GM12878 (cell line): Measurements from ENCODE around the gene IL1RL2. TPM values are rescaled to one million over a fixed set of nuclear protein-coding genes. Genes with fewer than 3 reads are reported as not detected.

Experiments used
- ATAC-seq: fragments of 200-7000 bp; cut with Tn5 transposase; 3 replicates; pipeline ENCODE4 v1.9.1; 2020; ENCODE audit warnings: mild to moderate bottlenecking, moderate library complexity
- BruUV-seq: library from RNA; stranded (reverse); fragments of 400-500 nt; replicated peaks from 2 replicates; lab custom pipeline; 2021; lab: Mats Ljungman, UMichigan
- CTCF ChIA-PET: fragments of 300-600 bp; sonication (Branson Sonifier 250); formaldehyde crosslinking; extraction: SDS; loops from one replicate; lab custom pipeline; 2021; ENCODE audit warnings: inconsistent platforms; lab: Yijun Ruan, JAX
- POLR2A ChIA-PET: fragments of 350-600 bp; formaldehyde crosslinking; extraction: SDS; loops from one replicate; lab custom pipeline; 2021; ENCODE audit warnings: inconsistent platforms; lab: Charles Lee
- RAD21 ChIA-PET: fragments of 300-600 bp; sonication (Branson Sonifier 250); formaldehyde crosslinking; loops from one replicate; lab custom pipeline; 2023; ENCODE audit warnings: antibody characterized with exemption; ENCODE audit not compliant: unreplicated experiment; lab: Charles Lee
- SMC1A ChIA-PET: fragments of 300-600 bp; sonication (Branson Sonifier 250); formaldehyde crosslinking; loops from one replicate; lab custom pipeline; 2023; ENCODE audit not compliant: unreplicated experiment, uncharacterized antibody; lab: Charles Lee
- DNase-seq: peaks from one replicate; pipeline ENCODE4 v3.0.0-alpha.2; 2011; ENCODE audit warnings: low read depth, low spot score
- FAIRE-seq: peaks from 3 replicates; lab custom pipeline; 2011; peaks lifted over from hg19 to GRCh38; lab: Jason Lieb, UNC
- H2AFZ ChIP-seq: 2 replicates; pipeline ENCODE4 v1.6.0; 2011; ENCODE audit warnings: low read depth, low read length, control low read depth; ENCODE audit not compliant: control insufficient read depth
- H3K27ac ChIP-seq: 2 replicates; pipeline ENCODE4 v1.5.1; 2011; ENCODE audit warnings: control low read depth; ENCODE audit not compliant: control insufficient read depth, insufficient read depth
- H3K27me3 ChIP-seq, 2 experiments: replicated peaks in 1 of 2; 2 replicates each; pipeline versions ENCODE4 v1.6.0 to v1.6.1; 2011; ENCODE audit warnings: low read length in 1 of 2; ENCODE audit not compliant: control insufficient read depth in 2 of 2, insufficient read depth in 2 of 2
- H3K36me3 ChIP-seq, 2 experiments: 2 replicates each; pipeline ENCODE4 v1.5.1; 2011; ENCODE audit warnings: low read length in 1 of 2; ENCODE audit not compliant: control insufficient read depth in 2 of 2, insufficient read depth in 2 of 2
- H3K4me1 ChIP-seq: 2 replicates; pipeline ENCODE4 v1.6.1; 2011; ENCODE audit warnings: mild to moderate bottlenecking, low read length, moderate library complexity, mixed read lengths; ENCODE audit not compliant: control insufficient read depth, insufficient read depth
- H3K4me2 ChIP-seq: 2 replicates; pipeline ENCODE4 v1.6.0; 2011; ENCODE audit warnings: control low read depth; ENCODE audit not compliant: control insufficient read depth, insufficient read depth
- H3K4me3 ChIP-seq: fragments of 200-600 bp; sonication (generic); 2 replicates; pipeline ENCODE4 v1.5.1; 2016
- H3K79me2 ChIP-seq: 2 replicates; pipeline ENCODE4 v1.6.0; 2011; ENCODE audit warnings: low read length; ENCODE audit not compliant: control insufficient read depth, insufficient read depth
- H3K9ac ChIP-seq: 2 replicates; pipeline ENCODE4 v1.8.0; 2011; ENCODE audit warnings: low read length, control low read depth, mixed read lengths; ENCODE audit not compliant: control insufficient read depth, insufficient read depth
- H3K9me3 ChIP-seq: replicated peaks from 3 replicates; pipeline ENCODE4 v1.5.1; 2011; ENCODE audit warnings: mild to moderate bottlenecking, low read length; ENCODE audit not compliant: control insufficient read depth, insufficient read depth
- H4K20me1 ChIP-seq: 2 replicates; pipeline ENCODE4 v1.6.0; 2011; ENCODE audit not compliant: control insufficient read depth, insufficient read depth
- CBX5 ChIP-seq: sonication (generic); IDR thresholded peaks from 2 replicates; pipeline ENCODE4 v1.6.1; 2016; ENCODE audit warnings: low read depth, moderate library complexity, mild to moderate bottlenecking, inconsistent platforms
- CHD2 ChIP-seq: IDR thresholded peaks from 2 replicates; pipeline ENCODE4 v1.6.1; 2011; ENCODE audit warnings: low read depth, low read length, improper control_type of control experiment, borderline replicate concordance
- CREB1 ChIP-seq: IDR thresholded peaks from 2 replicates; pipeline ENCODE4 v1.6.1; 2012; ENCODE audit warnings: low read depth, mild to moderate bottlenecking, inconsistent platforms
- E2F4 ChIP-seq: IDR thresholded peaks from 2 replicates; pipeline ENCODE4 v1.6.1; 2012; ENCODE audit warnings: low read depth, low read length, improper control_type of control experiment
- E4F1 ChIP-seq: fragments of 450-650 bp; IDR thresholded peaks from 2 replicates; pipeline ENCODE4 v1.6.1; 2018; ENCODE audit warnings: borderline replicate concordance, mild to moderate bottlenecking; ENCODE audit not compliant: partially characterized antibody
- EGR1 ChIP-seq, 2 experiments: IDR thresholded peaks; 1 replicate in 1 of 2; 2 replicates in 1 of 2; pipeline ENCODE4 v1.6.1; 2011 to 2012; ENCODE audit warnings: low read depth in 2 of 2, low read length in 2 of 2, borderline replicate concordance in 1 of 2, mild to moderate bottlenecking in 1 of 2, moderate library complexity in 1 of 2
- FOS ChIP-seq: IDR thresholded peaks from 3 replicates; pipeline ENCODE4 v1.6.1; 2011; ENCODE audit warnings: borderline replicate concordance; ENCODE audit not compliant: insufficient read length; ENCODE audit errors: extremely low read depth
- GABPA ChIP-seq: IDR thresholded peaks from 2 replicates; pipeline ENCODE4 v1.6.1; 2014; ENCODE audit warnings: antibody characterized with exemption, low read depth, mild to moderate bottlenecking, inconsistent platforms
- NBN ChIP-seq: fragments of 450-650 bp; IDR thresholded peaks from 2 replicates; pipeline ENCODE4 v1.6.1; 2016
- NR2F1 ChIP-seq: fragments of 450-650 bp; conservative IDR thresholded peaks from 2 replicates; pipeline ENCODE4 v1.6.1; 2017; ENCODE audit warnings: mild to moderate bottlenecking
- RB1 ChIP-seq: fragments of 450-650 bp; formaldehyde crosslinking; IDR thresholded peaks from 2 replicates; pipeline ENCODE4 v1.6.1; 2017; ENCODE audit warnings: mild to moderate bottlenecking, borderline replicate concordance
- RBBP5 ChIP-seq: fragments of 200-600 bp; sonication (generic); conservative IDR thresholded peaks from 2 replicates; pipeline ENCODE4 v1.6.1; 2016
- RFX5 ChIP-seq: IDR thresholded peaks from 2 replicates; pipeline ENCODE4 v1.6.1; 2011; ENCODE audit warnings: low read depth, low read length, improper control_type of control experiment
- SMAD5 ChIP-seq: IDR thresholded peaks from 2 replicates; pipeline ENCODE4 v1.6.1; 2016; ENCODE audit warnings: antibody characterized with exemption, low read depth
- TAF1 ChIP-seq: IDR thresholded peaks from 2 replicates; pipeline ENCODE4 v1.6.1; 2011; ENCODE audit warnings: mild to moderate bottlenecking, low read depth, low read length, borderline replicate concordance
- TBL1XR1 ChIP-seq: IDR thresholded peaks from 2 replicates; pipeline ENCODE4 v1.6.1; 2012; ENCODE audit warnings: low read depth, low read length, improper control_type of control experiment
- USF1 ChIP-seq: IDR thresholded peaks from 2 replicates; pipeline ENCODE4 v1.6.1; 2011; ENCODE audit warnings: borderline replicate concordance, low read depth, mild to moderate bottlenecking, moderate library complexity, mixed read lengths, low read length; ENCODE audit not compliant: insufficient read depth; ENCODE audit errors: extremely low read length
- ZBED1 ChIP-seq: IDR thresholded peaks from 2 replicates; pipeline ENCODE4 v1.6.1; 2016; ENCODE audit warnings: borderline replicate concordance
- ZNF274 ChIP-seq: IDR thresholded peaks from one replicate; pipeline ENCODE4 v1.8.0; 2011; ENCODE audit not compliant: insufficient read length, insufficient read depth
- WGBS: methylation state at CpG from one replicate; pipeline ENCODE4 v1.1.6; 2016; ENCODE audit warnings: low lambda C conversion rate; ENCODE audit not compliant: insufficient replicate concordance, insufficient coverage; ENCODE audit errors: missing lambda C conversion rate; 5-methylcytosine and 5-hydroxymethylcytosine counted together
- in situ Hi-C: fragments of 300-500 bp; cut with MboI; formaldehyde crosslinking; loops from 9 replicates; pipeline ENCODE4 v1.14.3; 2018; ENCODE audit warnings: mixed read lengths
- intact Hi-C: fragments of 100-400 bp; cut with micrococcal nuclease; formaldehyde crosslinking; loops from one replicate; pipeline ENCODE4 v1.14.2; 2022; ENCODE audit not compliant: unreplicated experiment
- polyA plus RNA-seq, 11 experiments: library from polyadenylated mRNA; depleted of rRNA in 4 of 11; unstranded in 6 of 11; stranded (reverse) in 5 of 11; fragments of >200 nt; fragmentation: Nextera tagmentation in 4 of 11; fragmentation: Illumina TruSeq in 1 of 11; extraction: Ambion mirVana in 4 of 11; extraction: Trizol in 1 of 11; gene quantifications; 1 replicate in 1 of 11; 2 replicates in 10 of 11; pipeline versions ENCODE4 v1.2.1 to v1.2.3, GENCODE V29; 2011 to 2016; ENCODE audit warnings: inconsistent platforms in 2 of 11, missing spikeins in 2 of 11, low read depth in 1 of 11
- total RNA-seq, 4 experiments: library from RNA; depleted of rRNA in 3 of 4; stranded (reverse); fragments of >200 nt in 3 of 4; fragmentation: Illumina TruSeq in 1 of 4; extraction: Trizol in 1 of 4; gene quantifications; 2 replicates each; pipeline versions ENCODE4 v1.2.1 to v1.2.3, GENCODE V29; 2013 to 2021

Gene IL1RL2
- total and polyA plus RNA-seq, 10 of the 15 experiments (the other 5 are each of a cell fraction or from before 2014, with no cell fraction given) = not detected

GRCh38 chr2:102200539-102200938, 13.7 kb downstream of the IL1RL2 start:
- in situ Hi-C loops = no loop called here
- no peak for FAIRE-seq
- Histone ChIP-seq H3K27ac (no peak overlapping the region), H3K9me3 (no peaks in the 10 kb centered on the region; the same call in 2 of the 3 replicates)
- TF ChIP-seq CBX5 (no peak), RFX5 (no peak), FOS (no peak), TAF1 (no peak), E4F1 (no peak), GABPA (no peak), USF1 (no peak), NBN (no peak), E2F4 (no peak), CHD2 (no peak), RB1 (no peak), CREB1 (no peak), SMAD5 (no peak), ZBED1 (no peak), ZNF274 (no peak), NR2F1 (no peak), RBBP5 (no peak), TBL1XR1 (no peak), EGR1 (IDR thresholded peaks at IDR 0.05; ENCODE audit: borderline replicate concordance in 1 of 2, low read depth in 2 of 2, low read length in 2 of 2) (no peak)
- TF ChIP-seq, all 136 proteins: peak for 0
- RAD21 ChIA-PET = no interaction called here
- Histone ChIP-seq H2AFZ (no peak overlapping the region), H3K9ac (no peak overlapping the region), H3K4me1 (no peaks in the 10 kb centered on the region), H4K20me1 (no peaks in the 10 kb centered on the region), H3K4me3 (no peak overlapping the region), H3K36me3 (no peaks in the 10 kb centered on the region), H3K27me3 (no peaks in the 10 kb centered on the region), H3K79me2 (no peaks in the 10 kb centered on the region), H3K4me2 (no peak overlapping the region)
- POLR2A ChIA-PET = no interaction called here
- ATAC-seq (no peak), DNase-seq (no peak)
- SMC1A ChIA-PET = interaction anchor here (0.6 to 1.4 kb wide), 2 partner anchors 173 to 384 kb away, joined by 3 read pairs; no protein-coding TSS in a partner anchor
- 21% methylated on average over 1 of the region's 1 CpG for WGBS
- BruUV-seq = no TSS peak
- intact Hi-C loops = no loop called here
- CTCF ChIA-PET = interaction anchor here (0.8 to 1.4 kb wide), 2 partner anchors 10 to 40 kb away, joined by 3 to 4 read pairs; no protein-coding TSS in a partner anchor
